KBM-7 (cell line): ENCODE results near the gene KAZN.

Source experiments
- DNase-seq: peaks from one replicate; pipeline ENCODE4 v3.0.0-alpha.2; 2015
- in situ Hi-C: fragments of 300-500 bp; cut with MboI; formaldehyde crosslinking; loops from 2 replicates; pipeline ENCODE4 v1.14.3; 2020; ENCODE audit warnings: low sequenced_read_pairs, low pct_unique_long_range_greater_than_20kb, mixed read lengths

KAZN gene

GRCh38 chr1:15100880-15101760 is 502.6 kb downstream of the KAZN start:
- no peak for DNase-seq
- in situ Hi-C loops: no loop called here

- DNase-seq: no peak
- in situ Hi-C loops: no loop called here
Measured at GRCh38 chr1:15101801-15102200, 503.3 kb downstream of the KAZN start.

- in situ Hi-C loops: no loop called here
Measured at GRCh38 chr1:15102646-15103045, 504.2 kb downstream of the KAZN start.

GRCh38 chr1:15103211-15103610 is 504.7 kb downstream of the KAZN start:
- in situ Hi-C loops: no loop called here
- DNase-seq: no peak

More at GRCh38 chr1:15102646-15103045, 504.2 kb downstream of the KAZN start:
- DNase-seq: no peak

GRCh38 chr1:15103906-15104305 is 505.4 kb downstream of the KAZN start:
- DNase-seq: no peak
- in situ Hi-C loops: no loop called here

GRCh38 chr1:15104768-15105167 is 506.3 kb downstream of the KAZN start:
- in situ Hi-C loops: no loop called here
- no peak for DNase-seq

GRCh38 chr1:15106608-15107007 is 508.1 kb downstream of the KAZN start:
- peak; percentile 58 for DNase-seq
- in situ Hi-C loops: no loop called here

GRCh38 chr1:15107058-15107687 is 508.7 kb downstream of the KAZN start:
- DNase-seq: no peak
- in situ Hi-C loops: no loop called here

- DNase-seq: no peak
- in situ Hi-C loops: no loop called here
Measured at GRCh38 chr1:15107911-15108310, 509.4 kb downstream of the KAZN start.

GRCh38 chr1:15110128-15110866 is 511.8 kb downstream of the KAZN start:
- in situ Hi-C loops: no loop called here

GRCh38 chr1:15110867-15111230 is 512.4 kb downstream of the KAZN start:
- in situ Hi-C loops: no loop called here
- DNase-seq: no peak

More at GRCh38 chr1:15110128-15110866, 511.8 kb downstream of the KAZN start:
- no peak for DNase-seq

GRCh38 chr1:15113146-15113545 is 514.7 kb downstream of the KAZN start:
- DNase-seq: no peak
- in situ Hi-C loops: no loop called here

GRCh38 chr1:15114884-15115283 is 516.4 kb downstream of the KAZN start:
- in situ Hi-C loops: no loop called here
- DNase-seq: no peak

- in situ Hi-C loops: no loop called here
- DNase-seq: no peak
Measured at GRCh38 chr1:15115542-15116330, 517.3 kb downstream of the KAZN start.

- in situ Hi-C loops: no loop called here
- DNase-seq: no peak
Measured at GRCh38 chr1:15116966-15117365, 518.5 kb downstream of the KAZN start.

- in situ Hi-C loops: no loop called here
- DNase-seq: no peak
Measured at GRCh38 chr1:15117671-15118325, 519.3 kb downstream of the KAZN start.

- in situ Hi-C loops: no loop called here
- DNase-seq: no peak
Measured at GRCh38 chr1:15118579-15118978, 520.1 kb downstream of the KAZN start.

- in situ Hi-C loops: no loop called here
- DNase-seq: no peak
Measured at GRCh38 chr1:15120251-15120945, 521.9 kb downstream of the KAZN start.
